GM21528 (cell line): ENCODE data around the gene OR51D1.

Experiments used
- ATAC-seq: cut with Tn5 transposase; IDR thresholded peaks from one replicate; pipeline ENCODE4 v1.9.1; 2021; ENCODE audit warnings: mild to moderate bottlenecking, moderate library complexity; ENCODE audit not compliant: unreplicated experiment, low FRiP score

The OR51D1 gene

GRCh38 chr11:4636962-4637661, at the start of gene OR51D1:
Gene OR51D1 (plus strand): TSS chr11:4637477. CDS start chr11:4639791, 2,314 bp downstream.
- ATAC-seq: peak; percentile 97

- no peak for ATAC-seq
Measured at GRCh38 chr11:4589017-4589416, 48.3 kb upstream of the OR51D1 start.

GRCh38 chr11:4593739-4594138, 43.5 kb upstream of the OR51D1 start, which contains the start of gene OR52I1:
Gene OR52I1 (plus strand): TSS chr11:4594039. CDS start chr11:4594039, 0 bp downstream.
- ATAC-seq: no peak

- no peak for ATAC-seq
Measured at GRCh38 chr11:4605057-4605456, 32.2 kb upstream of the OR51D1 start.

- no peak for ATAC-seq
Measured at GRCh38 chr11:4606231-4607015, 30.9 kb upstream of the OR51D1 start.

- no peak for ATAC-seq
Measured at GRCh38 chr11:4607096-4607495, 30.2 kb upstream of the OR51D1 start.

GRCh38 chr11:4607781-4608666, 29.3 kb upstream of the OR51D1 start, which contains the start of gene TRIM68:
Gene TRIM68 (minus strand): TSS chr11:4608231. CDS start chr11:4605504, 2,727 bp downstream.
- peak; percentile 100 for ATAC-seq

GRCh38 chr11:4610258-4610935, 26.9 kb upstream of the OR51D1 start:
- no peak for ATAC-seq

GRCh38 chr11:4611986-4612385, 25.3 kb upstream of the OR51D1 start:
- no peak for ATAC-seq

GRCh38 chr11:4615856-4616444, 21.3 kb upstream of the OR51D1 start:
- no peak for ATAC-seq

- ATAC-seq: no peak
Measured at GRCh38 chr11:4619514-4619913, 17.8 kb upstream of the OR51D1 start.

- no peak for ATAC-seq
Measured at GRCh38 chr11:4626207-4627099, 10.8 kb upstream of the OR51D1 start.

- no peak for ATAC-seq
Measured at GRCh38 chr11:4636136-4636535, 1.1 kb upstream of the OR51D1 start.

- no peak for ATAC-seq
Measured at GRCh38 chr11:4637662-4638047, 378 bp downstream of the OR51D1 start.

- no peak for ATAC-seq
Measured at GRCh38 chr11:4639931-4640330, 2.7 kb downstream of the OR51D1 start.

- no peak for ATAC-seq
Measured at GRCh38 chr11:4641501-4641900, 4.2 kb downstream of the OR51D1 start.

- no peak for ATAC-seq
Measured at GRCh38 chr11:4642043-4642442, 4.8 kb downstream of the OR51D1 start.

GRCh38 chr11:4643076-4643475, 5.8 kb downstream of the OR51D1 start:
- no peak for ATAC-seq

- ATAC-seq: no peak
Measured at GRCh38 chr11:4643682-4644081, 6.4 kb downstream of the OR51D1 start, which contains the start of gene OR51E1. Gene OR51E1 (plus strand): TSS chr11:4643982. CDS start chr11:4652527, 8,545 bp downstream.
